ENCODE measurements around the gene ALKBH5. TPM values are rescaled to one million over a fixed set of nuclear protein-coding genes. Genes with fewer than 3 reads are reported as not detected.
"Not testable (repeated sequence)": the region's sequence is repeated elsewhere in the genome, so short reads cannot be mapped to it uniquely, and the experiment has no call there.

ALKBH5 gene
- polyA plus RNA-seq, 1 donor from 2014 or later: 55.0 TPM

DNA sequence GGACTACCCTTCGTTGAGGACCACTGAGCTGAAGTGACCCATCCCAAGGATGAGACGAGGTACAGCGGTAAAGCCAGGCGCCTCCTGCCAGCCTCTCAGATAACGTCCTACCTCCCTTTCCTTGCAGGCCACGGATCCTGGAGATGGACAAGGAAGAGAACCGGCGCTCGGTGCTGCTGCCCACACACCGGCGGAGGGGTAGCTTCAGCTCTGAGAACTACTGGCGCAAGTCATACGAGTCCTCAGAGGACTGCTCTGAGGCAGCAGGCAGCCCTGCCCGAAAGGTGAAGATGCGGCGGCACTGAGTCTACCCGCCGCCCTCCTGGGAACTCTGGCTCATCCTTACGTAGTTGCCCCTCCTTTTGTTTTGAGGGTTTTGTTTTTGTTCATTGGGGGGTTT is 24.5 kb downstream of the ALKBH5 start:
- no peak overlapping the region for H3K4me2 ChIP-seq (ENCODE audit: low read length)
- H3K4me3 ChIP-seq (ENCODE audit: low read length): no peak overlapping the region
- H3K9ac ChIP-seq (ENCODE audit: low read length): no peak overlapping the region
- no peaks in the 10 kb centered on the region for H3K27me3 ChIP-seq (ENCODE audit: insufficient read depth, low read depth, low read length)
- H3F3A ChIP-seq (ENCODE audit: insufficient read depth, low read length, poor library complexity, severe bottlenecking): no peaks in the 10 kb centered on the region
- no peaks in the 10 kb centered on the region for H3K9me3 ChIP-seq (ENCODE audit: low read length)
- no peak overlapping the region for H3K27ac ChIP-seq (ENCODE audit: low read length)
- H3K9me2 ChIP-seq (ENCODE audit: insufficient read depth, low read length): no peaks in the 10 kb centered on the region
- H4K20me1 ChIP-seq (ENCODE audit: insufficient read depth): no peaks in the 10 kb centered on the region
- no peak for TF ChIP-seq EZH2 (IDR thresholded peaks at IDR 0.05; ENCODE audit: borderline replicate concordance, insufficient read depth, low read length, poor library complexity, severe bottlenecking)
- TF ChIP-seq POLR2AphosphoS5 (IDR thresholded peaks at IDR 0.05): no peak
- no peak for TF ChIP-seq TAF1 (IDR thresholded peaks at IDR 0.05; ENCODE audit: low read depth)
- no peak for TF ChIP-seq EP300 (conservative IDR thresholded peaks at IDR 0.05; ENCODE audit: poor library complexity, severe bottlenecking)
- H3K79me2 ChIP-seq (replicated peaks; ENCODE audit: insufficient read depth, low read length): no peaks in the 10 kb centered on the region
- H2AFZ ChIP-seq (ENCODE audit: low read depth, low read length): no peak overlapping the region
- no peaks in the 10 kb centered on the region for H3K36me3 ChIP-seq (ENCODE audit: insufficient read depth, low read length)

DNA sequence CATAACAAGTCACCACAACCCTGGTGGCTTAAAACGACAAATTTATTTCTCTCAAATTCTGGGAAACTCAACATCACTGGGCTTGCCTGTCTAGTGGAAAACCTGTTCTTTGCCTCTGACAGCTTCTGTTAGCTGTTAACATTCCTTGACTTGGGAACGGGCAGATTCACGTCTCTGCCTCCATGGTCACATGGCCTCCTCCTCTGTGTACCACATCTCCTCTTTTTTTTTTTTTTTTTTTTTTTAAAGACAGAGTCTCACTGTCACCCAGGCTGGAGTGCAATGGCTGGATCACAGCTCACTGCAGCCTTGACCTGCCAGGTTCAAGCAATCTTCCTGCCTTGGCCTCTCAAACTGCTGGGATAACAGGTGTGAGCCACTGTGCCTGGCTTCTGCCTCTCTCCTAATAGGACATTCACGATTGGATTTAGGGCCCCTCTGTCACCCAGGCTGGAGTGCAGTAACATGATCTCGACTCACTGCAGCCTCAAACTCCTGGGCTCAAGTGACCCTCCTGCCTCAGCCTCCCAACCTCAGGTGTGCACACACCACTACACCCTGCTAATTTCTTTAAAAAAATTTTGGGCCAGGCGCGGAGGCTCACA is 30.1 kb downstream of the ALKBH5 start:
- no peaks in the 10 kb centered on the region for H3F3A ChIP-seq (ENCODE audit: insufficient read depth, low read length, poor library complexity, severe bottlenecking)
- H3K9me3 ChIP-seq (ENCODE audit: low read length): no peaks in the 10 kb centered on the region
- no peak overlapping the region for H3K9ac ChIP-seq (ENCODE audit: low read length)
- no peak overlapping the region for H2AFZ ChIP-seq (ENCODE audit: low read depth, low read length)
- H3K9me2 ChIP-seq (ENCODE audit: insufficient read depth, low read length): no peaks in the 10 kb centered on the region
- no peaks in the 10 kb centered on the region for H3K27me3 ChIP-seq (ENCODE audit: insufficient read depth, low read depth, low read length)
- H4K20me1 ChIP-seq (ENCODE audit: insufficient read depth): no peaks in the 10 kb centered on the region
- H3K4me3 ChIP-seq (ENCODE audit: low read length): no peak overlapping the region
- H3K79me2 ChIP-seq (replicated peaks; ENCODE audit: insufficient read depth, low read length): no peaks in the 10 kb centered on the region
- no peak overlapping the region for H3K4me2 ChIP-seq (ENCODE audit: low read length)
- TF ChIP-seq MXI1 (conservative IDR thresholded peaks at IDR 0.05; ENCODE audit: poor library complexity, severe bottlenecking): no peak
- TF ChIP-seq, protein P1, sequence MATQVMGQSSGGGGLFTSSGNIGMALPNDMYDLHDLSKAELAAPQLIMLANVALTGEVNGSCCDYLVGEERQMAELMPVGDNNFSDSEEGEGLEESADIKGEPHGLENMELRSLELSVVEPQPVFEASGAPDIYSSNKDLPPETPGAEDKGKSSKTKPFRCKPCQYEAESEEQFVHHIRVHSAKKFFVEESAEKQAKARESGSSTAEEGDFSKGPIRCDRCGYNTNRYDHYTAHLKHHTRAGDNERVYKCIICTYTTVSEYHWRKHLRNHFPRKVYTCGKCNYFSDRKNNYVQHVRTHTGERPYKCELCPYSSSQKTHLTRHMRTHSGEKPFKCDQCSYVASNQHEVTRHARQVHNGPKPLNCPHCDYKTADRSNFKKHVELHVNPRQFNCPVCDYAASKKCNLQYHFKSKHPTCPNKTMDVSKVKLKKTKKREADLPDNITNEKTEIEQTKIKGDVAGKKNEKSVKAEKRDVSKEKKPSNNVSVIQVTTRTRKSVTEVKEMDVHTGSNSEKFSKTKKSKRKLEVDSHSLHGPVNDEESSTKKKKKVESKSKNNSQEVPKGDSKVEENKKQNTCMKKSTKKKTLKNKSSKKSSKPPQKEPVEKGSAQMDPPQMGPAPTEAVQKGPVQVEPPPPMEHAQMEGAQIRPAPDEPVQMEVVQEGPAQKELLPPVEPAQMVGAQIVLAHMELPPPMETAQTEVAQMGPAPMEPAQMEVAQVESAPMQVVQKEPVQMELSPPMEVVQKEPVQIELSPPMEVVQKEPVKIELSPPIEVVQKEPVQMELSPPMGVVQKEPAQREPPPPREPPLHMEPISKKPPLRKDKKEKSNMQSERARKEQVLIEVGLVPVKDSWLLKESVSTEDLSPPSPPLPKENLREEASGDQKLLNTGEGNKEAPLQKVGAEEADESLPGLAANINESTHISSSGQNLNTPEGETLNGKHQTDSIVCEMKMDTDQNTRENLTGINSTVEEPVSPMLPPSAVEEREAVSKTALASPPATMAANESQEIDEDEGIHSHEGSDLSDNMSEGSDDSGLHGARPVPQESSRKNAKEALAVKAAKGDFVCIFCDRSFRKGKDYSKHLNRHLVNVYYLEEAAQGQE (IDR thresholded peaks at IDR 0.05; ENCODE audit: borderline replicate concordance): no peak
- TF ChIP-seq TAF1 (IDR thresholded peaks at IDR 0.05; ENCODE audit: low read depth): no peak
- TF ChIP-seq EP300 (conservative IDR thresholded peaks at IDR 0.05; ENCODE audit: poor library complexity, severe bottlenecking): no peak
- no peak for TF ChIP-seq RAD21 (conservative IDR thresholded peaks at IDR 0.05)
- TF ChIP-seq, protein P2, sequence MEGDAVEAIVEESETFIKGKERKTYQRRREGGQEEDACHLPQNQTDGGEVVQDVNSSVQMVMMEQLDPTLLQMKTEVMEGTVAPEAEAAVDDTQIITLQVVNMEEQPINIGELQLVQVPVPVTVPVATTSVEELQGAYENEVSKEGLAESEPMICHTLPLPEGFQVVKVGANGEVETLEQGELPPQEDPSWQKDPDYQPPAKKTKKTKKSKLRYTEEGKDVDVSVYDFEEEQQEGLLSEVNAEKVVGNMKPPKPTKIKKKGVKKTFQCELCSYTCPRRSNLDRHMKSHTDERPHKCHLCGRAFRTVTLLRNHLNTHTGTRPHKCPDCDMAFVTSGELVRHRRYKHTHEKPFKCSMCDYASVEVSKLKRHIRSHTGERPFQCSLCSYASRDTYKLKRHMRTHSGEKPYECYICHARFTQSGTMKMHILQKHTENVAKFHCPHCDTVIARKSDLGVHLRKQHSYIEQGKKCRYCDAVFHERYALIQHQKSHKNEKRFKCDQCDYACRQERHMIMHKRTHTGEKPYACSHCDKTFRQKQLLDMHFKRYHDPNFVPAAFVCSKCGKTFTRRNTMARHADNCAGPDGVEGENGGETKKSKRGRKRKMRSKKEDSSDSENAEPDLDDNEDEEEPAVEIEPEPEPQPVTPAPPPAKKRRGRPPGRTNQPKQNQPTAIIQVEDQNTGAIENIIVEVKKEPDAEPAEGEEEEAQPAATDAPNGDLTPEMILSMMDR (IDR thresholded peaks at IDR 0.05; ENCODE audit: poor library complexity, severe bottlenecking): no peak
- TF ChIP-seq SMC3 (conservative IDR thresholded peaks at IDR 0.05; ENCODE audit: poor library complexity): no peak
- no peak for TF ChIP-seq EZH2 (IDR thresholded peaks at IDR 0.05; ENCODE audit: borderline replicate concordance, insufficient read depth, low read length, poor library complexity, severe bottlenecking)
- no peak for TF ChIP-seq POLR2AphosphoS5 (IDR thresholded peaks at IDR 0.05)
- H3K27ac ChIP-seq (ENCODE audit: low read length): no peak overlapping the region
- H3K36me3 ChIP-seq (ENCODE audit: insufficient read depth, low read length): no peaks in the 10 kb centered on the region

DNA sequence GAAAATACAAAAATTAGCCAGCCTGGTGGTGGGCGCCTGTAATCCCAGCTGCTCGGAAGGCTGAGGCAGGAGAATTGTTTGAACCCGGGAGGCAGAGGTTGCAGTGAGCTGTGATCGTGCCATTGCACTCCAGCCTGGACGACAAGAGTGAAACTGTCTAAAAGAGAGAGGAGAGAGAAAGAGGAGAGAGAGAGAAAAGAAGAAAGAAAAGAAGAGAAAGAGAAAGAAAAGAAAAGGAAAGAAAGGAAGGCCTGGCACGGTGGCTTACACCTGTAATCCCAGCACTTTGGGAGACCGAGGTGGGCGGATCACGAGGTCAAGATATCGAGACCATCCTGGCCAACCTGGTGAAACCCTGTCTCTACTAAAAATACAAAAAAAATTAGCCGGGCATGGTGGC is 33.3 kb downstream of the ALKBH5 start:
- not testable (repeated sequence) for H3K79me2 ChIP-seq (replicated peaks; ENCODE audit: insufficient read depth, low read length); H3F3A ChIP-seq (ENCODE audit: insufficient read depth, low read length, poor library complexity, severe bottlenecking); H3K9me3 ChIP-seq (ENCODE audit: low read length); H3K27me3 ChIP-seq (ENCODE audit: insufficient read depth, low read depth, low read length); H3K36me3 ChIP-seq (ENCODE audit: insufficient read depth, low read length); H3K9me2 ChIP-seq (ENCODE audit: insufficient read depth, low read length); H2AFZ ChIP-seq (ENCODE audit: low read depth, low read length); H4K20me1 ChIP-seq (ENCODE audit: insufficient read depth); H3K4me3 ChIP-seq (ENCODE audit: low read length); H3K9ac ChIP-seq (ENCODE audit: low read length); H3K27ac ChIP-seq (ENCODE audit: low read length); H3K4me2 ChIP-seq (ENCODE audit: low read length)

All from neural cell (in vitro differentiated cells).